Lower leg skin (tissue), 3 donors: Measurements from ENCODE around the gene CEP85.

Source experiments
- POLR2A ChIP-seq, 2 donors: fragments of 450-650 bp; IDR thresholded peaks; one replicate each; pipeline ENCODE4 v1.6.1; 2016 to 2017; ENCODE audit warnings: antibody characterized with exemption in 2 of 2, mild to moderate bottlenecking in 1 of 2, moderate library complexity in 1 of 2
- TF ChIP-seq, protein P1 (sequence below), 3 donors: fragments of 450-650 bp; IDR thresholded peaks; one replicate each; pipeline ENCODE4 v1.5.1; 2016; ENCODE audit warnings: antibody characterized with exemption in 3 of 3, mild to moderate bottlenecking in 3 of 3, moderate library complexity in 2 of 3

DNA sequence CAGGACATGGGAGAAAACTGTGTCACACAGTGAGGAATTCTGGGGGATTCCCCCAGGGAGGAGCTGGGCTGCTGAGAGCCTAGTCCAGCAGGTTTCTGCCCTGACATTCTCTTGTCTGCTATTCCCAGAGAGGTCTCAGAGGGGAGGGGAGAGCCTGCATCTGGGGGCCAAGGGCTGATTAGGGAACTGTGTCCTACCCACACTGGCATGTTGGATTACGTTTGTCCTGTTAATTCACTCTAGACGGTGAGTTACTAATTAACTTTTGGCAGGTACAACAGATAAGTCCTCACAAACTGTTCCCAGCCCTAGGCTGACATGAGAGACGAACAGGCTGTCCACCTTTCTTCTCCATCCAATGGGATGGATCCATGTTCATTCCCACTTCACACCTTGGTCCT, 43.3 kb downstream of the CEP85 start:
- TF ChIP-seq, protein P1, sequence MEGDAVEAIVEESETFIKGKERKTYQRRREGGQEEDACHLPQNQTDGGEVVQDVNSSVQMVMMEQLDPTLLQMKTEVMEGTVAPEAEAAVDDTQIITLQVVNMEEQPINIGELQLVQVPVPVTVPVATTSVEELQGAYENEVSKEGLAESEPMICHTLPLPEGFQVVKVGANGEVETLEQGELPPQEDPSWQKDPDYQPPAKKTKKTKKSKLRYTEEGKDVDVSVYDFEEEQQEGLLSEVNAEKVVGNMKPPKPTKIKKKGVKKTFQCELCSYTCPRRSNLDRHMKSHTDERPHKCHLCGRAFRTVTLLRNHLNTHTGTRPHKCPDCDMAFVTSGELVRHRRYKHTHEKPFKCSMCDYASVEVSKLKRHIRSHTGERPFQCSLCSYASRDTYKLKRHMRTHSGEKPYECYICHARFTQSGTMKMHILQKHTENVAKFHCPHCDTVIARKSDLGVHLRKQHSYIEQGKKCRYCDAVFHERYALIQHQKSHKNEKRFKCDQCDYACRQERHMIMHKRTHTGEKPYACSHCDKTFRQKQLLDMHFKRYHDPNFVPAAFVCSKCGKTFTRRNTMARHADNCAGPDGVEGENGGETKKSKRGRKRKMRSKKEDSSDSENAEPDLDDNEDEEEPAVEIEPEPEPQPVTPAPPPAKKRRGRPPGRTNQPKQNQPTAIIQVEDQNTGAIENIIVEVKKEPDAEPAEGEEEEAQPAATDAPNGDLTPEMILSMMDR (IDR thresholded peaks at IDR 0.05): no peak
- no peak for TF ChIP-seq POLR2A (IDR thresholded peaks at IDR 0.05)
